ENCODE measurements around the gene TRABD2B. TPM values are rescaled to one million over a fixed set of nuclear protein-coding genes. Genes with fewer than 3 reads are reported as not detected.

TRABD2B gene
- total and polyA plus RNA-seq, 2 experiments from 2014 or later: 1.6 to 2.0 TPM

DNA sequence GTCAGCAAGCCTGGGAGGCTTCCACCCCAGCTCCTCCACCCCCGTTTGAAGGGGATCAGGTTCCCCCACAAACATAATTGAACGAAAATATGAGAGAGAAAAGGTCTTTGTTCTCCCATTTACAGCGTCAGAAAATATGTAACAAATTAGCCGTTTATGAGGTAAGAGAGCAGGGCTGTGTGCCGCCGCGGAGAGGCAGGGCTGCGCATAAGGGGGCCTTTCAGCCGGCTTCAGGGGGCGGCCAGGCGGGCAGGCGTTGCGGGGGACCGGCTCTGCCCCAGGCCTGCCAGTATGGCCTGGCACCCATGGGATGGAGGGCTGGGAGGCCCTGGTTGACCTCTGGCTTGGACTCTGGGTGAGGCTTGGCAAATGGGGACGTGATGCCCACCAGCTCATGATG is 179.3 kb downstream of the TRABD2B start:
- Histone ChIP-seq H3K9me2 (ENCODE audit: insufficient read depth) (no peaks in the 10 kb centered on the region), H3K36me3 (ENCODE audit: insufficient read depth) (no peaks in the 10 kb centered on the region), H3K4me2 (no peak overlapping the region), H3K4me3 (no peak overlapping the region), H3F3A (replicated peaks; ENCODE audit: low read depth) (no peaks in the 10 kb centered on the region), H3K4me1 (ENCODE audit: insufficient read depth) (no peaks in the 10 kb centered on the region), H3K27me3 (ENCODE audit: insufficient read depth) (no peaks in the 10 kb centered on the region), H3K79me2 (replicated peaks; ENCODE audit: insufficient read depth) (no peaks in the 10 kb centered on the region), H3K27ac (ENCODE audit: low read depth) (no peak overlapping the region), H2AFZ (no peak overlapping the region), H4K20me1 (replicated peaks; ENCODE audit: insufficient read depth) (0 out of 2 replicates have a peak, but pooled peaks cover 2% of the 10 kb centered on the region)
- Mint-ChIP-seq H3K9me3 (no peaks in the 10 kb centered on the region), H3K4me1 (peaks cover 19% of the 10 kb centered on the region; the same call in 2 of the 3 replicates), H3K27me3 (ENCODE audit: insufficient read depth, low read depth, poor library complexity) (peaks cover 10% of the 10 kb centered on the region), H3K36me3 (ENCODE audit: low read depth) (no peaks in the 10 kb centered on the region), H3K27ac (no peak overlapping the region), H3K4me3 (no peak overlapping the region)
- TF ChIP-seq, protein P1, sequence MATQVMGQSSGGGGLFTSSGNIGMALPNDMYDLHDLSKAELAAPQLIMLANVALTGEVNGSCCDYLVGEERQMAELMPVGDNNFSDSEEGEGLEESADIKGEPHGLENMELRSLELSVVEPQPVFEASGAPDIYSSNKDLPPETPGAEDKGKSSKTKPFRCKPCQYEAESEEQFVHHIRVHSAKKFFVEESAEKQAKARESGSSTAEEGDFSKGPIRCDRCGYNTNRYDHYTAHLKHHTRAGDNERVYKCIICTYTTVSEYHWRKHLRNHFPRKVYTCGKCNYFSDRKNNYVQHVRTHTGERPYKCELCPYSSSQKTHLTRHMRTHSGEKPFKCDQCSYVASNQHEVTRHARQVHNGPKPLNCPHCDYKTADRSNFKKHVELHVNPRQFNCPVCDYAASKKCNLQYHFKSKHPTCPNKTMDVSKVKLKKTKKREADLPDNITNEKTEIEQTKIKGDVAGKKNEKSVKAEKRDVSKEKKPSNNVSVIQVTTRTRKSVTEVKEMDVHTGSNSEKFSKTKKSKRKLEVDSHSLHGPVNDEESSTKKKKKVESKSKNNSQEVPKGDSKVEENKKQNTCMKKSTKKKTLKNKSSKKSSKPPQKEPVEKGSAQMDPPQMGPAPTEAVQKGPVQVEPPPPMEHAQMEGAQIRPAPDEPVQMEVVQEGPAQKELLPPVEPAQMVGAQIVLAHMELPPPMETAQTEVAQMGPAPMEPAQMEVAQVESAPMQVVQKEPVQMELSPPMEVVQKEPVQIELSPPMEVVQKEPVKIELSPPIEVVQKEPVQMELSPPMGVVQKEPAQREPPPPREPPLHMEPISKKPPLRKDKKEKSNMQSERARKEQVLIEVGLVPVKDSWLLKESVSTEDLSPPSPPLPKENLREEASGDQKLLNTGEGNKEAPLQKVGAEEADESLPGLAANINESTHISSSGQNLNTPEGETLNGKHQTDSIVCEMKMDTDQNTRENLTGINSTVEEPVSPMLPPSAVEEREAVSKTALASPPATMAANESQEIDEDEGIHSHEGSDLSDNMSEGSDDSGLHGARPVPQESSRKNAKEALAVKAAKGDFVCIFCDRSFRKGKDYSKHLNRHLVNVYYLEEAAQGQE (IDR thresholded peaks at IDR 0.05; ENCODE audit: unreplicated experiment): no peak
- TF ChIP-seq EZH2 (IDR thresholded peaks at IDR 0.05; ENCODE audit: low read depth, unreplicated experiment) (no peak), POLR2AphosphoS5 (IDR thresholded peaks at IDR 0.05; ENCODE audit: low read depth) (no peak), STAT1 (IDR thresholded peaks at IDR 0.05; ENCODE audit: unreplicated experiment) (no peak), EZH2phosphoT487 (IDR thresholded peaks at IDR 0.05; ENCODE audit: unreplicated experiment) (no peak), CREB1 (CRISPR knock-in tag; IDR thresholded peaks at IDR 0.05; ENCODE audit: low read depth) (no peak), NANOG (IDR thresholded peaks at IDR 0.05; ENCODE audit: borderline replicate concordance) (no peak), ZNF114 (CRISPR knock-in tag; IDR thresholded peaks at IDR 0.05) (no peak), ZNF331 (CRISPR knock-in tag; IDR thresholded peaks at IDR 0.05; ENCODE audit: low read depth) (no peak), JUNB (IDR thresholded peaks at IDR 0.05; ENCODE audit: unreplicated experiment) (no peak)
- TF ChIP-seq, protein P2, sequence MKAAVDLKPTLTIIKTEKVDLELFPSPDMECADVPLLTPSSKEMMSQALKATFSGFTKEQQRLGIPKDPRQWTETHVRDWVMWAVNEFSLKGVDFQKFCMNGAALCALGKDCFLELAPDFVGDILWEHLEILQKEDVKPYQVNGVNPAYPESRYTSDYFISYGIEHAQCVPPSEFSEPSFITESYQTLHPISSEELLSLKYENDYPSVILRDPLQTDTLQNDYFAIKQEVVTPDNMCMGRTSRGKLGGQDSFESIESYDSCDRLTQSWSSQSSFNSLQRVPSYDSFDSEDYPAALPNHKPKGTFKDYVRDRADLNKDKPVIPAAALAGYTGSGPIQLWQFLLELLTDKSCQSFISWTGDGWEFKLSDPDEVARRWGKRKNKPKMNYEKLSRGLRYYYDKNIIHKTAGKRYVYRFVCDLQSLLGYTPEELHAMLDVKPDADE (IDR thresholded peaks at IDR 0.05): no peak
- TF ChIP-seq, protein P3, sequence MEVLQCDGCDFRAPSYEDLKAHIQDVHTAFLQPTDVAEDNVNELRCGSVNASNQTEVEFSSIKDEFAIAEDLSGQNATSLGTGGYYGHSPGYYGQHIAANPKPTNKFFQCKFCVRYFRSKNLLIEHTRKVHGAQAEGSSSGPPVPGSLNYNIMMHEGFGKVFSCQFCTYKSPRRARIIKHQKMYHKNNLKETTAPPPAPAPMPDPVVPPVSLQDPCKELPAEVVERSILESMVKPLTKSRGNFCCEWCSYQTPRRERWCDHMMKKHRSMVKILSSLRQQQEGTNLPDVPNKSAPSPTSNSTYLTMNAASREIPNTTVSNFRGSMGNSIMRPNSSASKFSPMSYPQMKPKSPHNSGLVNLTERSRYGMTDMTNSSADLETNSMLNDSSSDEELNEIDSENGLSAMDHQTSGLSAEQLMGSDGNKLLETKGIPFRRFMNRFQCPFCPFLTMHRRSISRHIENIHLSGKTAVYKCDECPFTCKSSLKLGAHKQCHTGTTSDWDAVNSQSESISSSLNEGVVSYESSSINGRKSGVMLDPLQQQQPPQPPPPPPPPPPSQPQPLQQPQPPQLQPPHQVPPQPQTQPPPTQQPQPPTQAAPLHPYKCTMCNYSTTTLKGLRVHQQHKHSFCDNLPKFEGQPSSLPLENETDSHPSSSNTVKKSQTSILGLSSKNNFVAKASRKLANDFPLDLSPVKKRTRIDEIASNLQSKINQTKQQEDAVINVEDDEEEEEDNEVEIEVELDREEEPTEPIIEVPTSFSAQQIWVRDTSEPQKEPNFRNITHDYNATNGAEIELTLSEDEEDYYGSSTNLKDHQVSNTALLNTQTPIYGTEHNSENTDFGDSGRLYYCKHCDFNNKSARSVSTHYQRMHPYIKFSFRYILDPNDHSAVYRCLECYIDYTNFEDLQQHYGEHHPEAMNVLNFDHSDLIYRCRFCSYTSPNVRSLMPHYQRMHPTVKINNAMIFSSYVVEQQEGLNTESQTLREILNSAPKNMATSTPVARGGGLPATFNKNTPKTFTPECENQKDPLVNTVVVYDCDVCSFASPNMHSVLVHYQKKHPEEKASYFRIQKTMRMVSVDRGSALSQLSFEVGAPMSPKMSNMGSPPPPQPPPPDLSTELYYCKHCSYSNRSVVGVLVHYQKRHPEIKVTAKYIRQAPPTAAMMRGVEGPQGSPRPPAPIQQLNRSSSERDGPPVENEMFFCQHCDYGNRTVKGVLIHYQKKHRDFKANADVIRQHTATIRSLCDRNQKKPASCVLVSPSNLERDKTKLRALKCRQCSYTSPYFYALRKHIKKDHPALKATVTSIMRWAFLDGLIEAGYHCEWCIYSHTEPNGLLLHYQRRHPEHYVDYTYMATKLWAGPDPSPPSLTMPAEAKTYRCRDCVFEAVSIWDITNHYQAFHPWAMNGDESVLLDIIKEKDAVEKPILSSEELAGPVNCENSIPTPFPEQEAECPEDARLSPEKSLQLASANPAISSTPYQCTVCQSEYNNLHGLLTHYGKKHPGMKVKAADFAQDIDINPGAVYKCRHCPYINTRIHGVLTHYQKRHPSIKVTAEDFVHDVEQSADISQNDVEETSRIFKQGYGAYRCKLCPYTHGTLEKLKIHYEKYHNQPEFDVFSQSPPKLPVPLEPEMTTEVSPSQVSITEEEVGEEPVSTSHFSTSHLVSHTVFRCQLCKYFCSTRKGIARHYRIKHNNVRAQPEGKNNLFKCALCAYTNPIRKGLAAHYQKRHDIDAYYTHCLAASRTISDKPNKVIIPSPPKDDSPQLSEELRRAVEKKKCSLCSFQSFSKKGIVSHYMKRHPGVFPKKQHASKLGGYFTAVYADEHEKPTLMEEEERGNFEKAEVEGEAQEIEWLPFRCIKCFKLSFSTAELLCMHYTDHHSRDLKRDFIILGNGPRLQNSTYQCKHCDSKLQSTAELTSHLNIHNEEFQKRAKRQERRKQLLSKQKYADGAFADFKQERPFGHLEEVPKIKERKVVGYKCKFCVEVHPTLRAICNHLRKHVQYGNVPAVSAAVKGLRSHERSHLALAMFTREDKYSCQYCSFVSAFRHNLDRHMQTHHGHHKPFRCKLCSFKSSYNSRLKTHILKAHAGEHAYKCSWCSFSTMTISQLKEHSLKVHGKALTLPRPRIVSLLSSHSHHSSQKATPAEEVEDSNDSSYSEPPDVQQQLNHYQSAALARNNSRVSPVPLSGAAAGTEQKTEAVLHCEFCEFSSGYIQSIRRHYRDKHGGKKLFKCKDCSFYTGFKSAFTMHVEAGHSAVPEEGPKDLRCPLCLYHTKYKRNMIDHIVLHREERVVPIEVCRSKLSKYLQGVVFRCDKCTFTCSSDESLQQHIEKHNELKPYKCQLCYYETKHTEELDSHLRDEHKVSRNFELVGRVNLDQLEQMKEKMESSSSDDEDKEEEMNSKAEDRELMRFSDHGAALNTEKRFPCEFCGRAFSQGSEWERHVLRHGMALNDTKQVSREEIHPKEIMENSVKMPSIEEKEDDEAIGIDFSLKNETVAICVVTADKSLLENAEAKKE (CRISPR knock-in tag; IDR thresholded peaks at IDR 0.05): no peak
- TF ChIP-seq, protein P4, sequence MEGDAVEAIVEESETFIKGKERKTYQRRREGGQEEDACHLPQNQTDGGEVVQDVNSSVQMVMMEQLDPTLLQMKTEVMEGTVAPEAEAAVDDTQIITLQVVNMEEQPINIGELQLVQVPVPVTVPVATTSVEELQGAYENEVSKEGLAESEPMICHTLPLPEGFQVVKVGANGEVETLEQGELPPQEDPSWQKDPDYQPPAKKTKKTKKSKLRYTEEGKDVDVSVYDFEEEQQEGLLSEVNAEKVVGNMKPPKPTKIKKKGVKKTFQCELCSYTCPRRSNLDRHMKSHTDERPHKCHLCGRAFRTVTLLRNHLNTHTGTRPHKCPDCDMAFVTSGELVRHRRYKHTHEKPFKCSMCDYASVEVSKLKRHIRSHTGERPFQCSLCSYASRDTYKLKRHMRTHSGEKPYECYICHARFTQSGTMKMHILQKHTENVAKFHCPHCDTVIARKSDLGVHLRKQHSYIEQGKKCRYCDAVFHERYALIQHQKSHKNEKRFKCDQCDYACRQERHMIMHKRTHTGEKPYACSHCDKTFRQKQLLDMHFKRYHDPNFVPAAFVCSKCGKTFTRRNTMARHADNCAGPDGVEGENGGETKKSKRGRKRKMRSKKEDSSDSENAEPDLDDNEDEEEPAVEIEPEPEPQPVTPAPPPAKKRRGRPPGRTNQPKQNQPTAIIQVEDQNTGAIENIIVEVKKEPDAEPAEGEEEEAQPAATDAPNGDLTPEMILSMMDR (conservative IDR thresholded peaks at IDR 0.05; ENCODE audit: low read depth in 2 of 2): no peak
- DNase-seq (ENCODE audit: low spot score) (no peak), ATAC-seq (no peak)
